ENCODE data around the gene NFKB1.
"Not testable (repeated sequence)": the region's sequence is repeated elsewhere in the genome, so short reads cannot be mapped to it uniquely, and the experiment has no call there.

NFKB1 gene

GRCh38 chr4:102479832-102480231 is 21.3 kb upstream of the NFKB1 start:
- H3K36me3 ChIP-seq (replicated peaks); H3K4me1 ChIP-seq; DNase-seq (ENCODE audit: low spot score in 2 of 2); H3K27me3 ChIP-seq (ENCODE audit: low read depth); H3K4me3 ChIP-seq; in situ Hi-C loops (cut with MboI; ENCODE audit: low sequenced_read_pairs); H3K9me3 ChIP-seq: not testable (repeated sequence)

- Histone ChIP-seq H3K36me3 (replicated peaks) (no peaks in the 10 kb centered on the region), H3K4me3 (no peak overlapping the region), H3K9me3 (no peaks in the 10 kb centered on the region; the same call in 1 of the 2 replicates), H3K27me3 (ENCODE audit: low read depth) (no peaks in the 10 kb centered on the region), H3K4me1 (no peaks in the 10 kb centered on the region)
- DNase-seq (ENCODE audit: low spot score in 2 of 2): no peak
- in situ Hi-C loops (cut with MboI; ENCODE audit: low sequenced_read_pairs): no loop called here
Observed at GRCh38 chr4:102483120-102483519, 18.0 kb upstream of the NFKB1 start.

- in situ Hi-C loops (cut with MboI; ENCODE audit: low sequenced_read_pairs); H3K4me1 ChIP-seq; H3K4me3 ChIP-seq; H3K9me3 ChIP-seq; DNase-seq (ENCODE audit: low spot score in 2 of 2); H3K36me3 ChIP-seq (replicated peaks); H3K27me3 ChIP-seq (ENCODE audit: low read depth): not testable (repeated sequence)
Observed at GRCh38 chr4:102483990-102484692, 17.0 kb upstream of the NFKB1 start.

GRCh38 chr4:102492531-102493241 is 8.5 kb upstream of the NFKB1 start:
- DNase-seq (ENCODE audit: low spot score in 2 of 2): no peak
- in situ Hi-C loops (cut with MboI; ENCODE audit: low sequenced_read_pairs): no loop called here
- H3K36me3 ChIP-seq (replicated peaks): no peaks in the 10 kb centered on the region
- H3K27me3 ChIP-seq (ENCODE audit: low read depth): no peaks in the 10 kb centered on the region
- no peak overlapping the region for H3K4me3 ChIP-seq
- H3K4me1 ChIP-seq: no peaks in the 10 kb centered on the region; the same call in 1 of the 2 replicates
- no peaks in the 10 kb centered on the region for H3K9me3 ChIP-seq

- Histone ChIP-seq H3K36me3 (replicated peaks) (no peaks in the 10 kb centered on the region), H3K9me3 (no peaks in the 10 kb centered on the region), H3K27me3 (ENCODE audit: low read depth) (no peaks in the 10 kb centered on the region), H3K4me1 (no peaks in the 10 kb centered on the region; the same call in 1 of the 2 replicates), H3K4me3 (no peak overlapping the region)
- no peak for DNase-seq (ENCODE audit: low spot score in 2 of 2)
- in situ Hi-C loops (cut with MboI; ENCODE audit: low sequenced_read_pairs): no loop called here
Observed at GRCh38 chr4:102493257-102493656, 7.9 kb upstream of the NFKB1 start.

GRCh38 chr4:102493794-102494193 is 7.4 kb upstream of the NFKB1 start:
- Histone ChIP-seq H3K4me1 (no peaks in the 10 kb centered on the region; the same call in 1 of the 2 replicates), H3K4me3 (no peak overlapping the region), H3K9me3 (no peaks in the 10 kb centered on the region), H3K36me3 (replicated peaks) (no peaks in the 10 kb centered on the region), H3K27me3 (ENCODE audit: low read depth) (no peaks in the 10 kb centered on the region)
- no peak for DNase-seq (ENCODE audit: low spot score in 2 of 2)
- in situ Hi-C loops (cut with MboI; ENCODE audit: low sequenced_read_pairs): no loop called here

GRCh38 chr4:102494603-102495002 is 6.6 kb upstream of the NFKB1 start:
- in situ Hi-C loops (cut with MboI; ENCODE audit: low sequenced_read_pairs): no loop called here

GRCh38 chr4:102497986-102498385 is 3.2 kb upstream of the NFKB1 start:
- no peak for DNase-seq (ENCODE audit: low spot score in 2 of 2)
- peaks cover 13% of the 10 kb centered on the region for H3K4me1 ChIP-seq
- no peaks in the 10 kb centered on the region for H3K36me3 ChIP-seq (replicated peaks)
- no peaks in the 10 kb centered on the region for H3K9me3 ChIP-seq
- H3K27me3 ChIP-seq (ENCODE audit: low read depth): no peaks in the 10 kb centered on the region
- H3K4me3 ChIP-seq: no peak overlapping the region
- in situ Hi-C loops (cut with MboI; ENCODE audit: low sequenced_read_pairs): no loop called here

More at GRCh38 chr4:102494603-102495002, 6.6 kb upstream of the NFKB1 start:
- no peaks in the 10 kb centered on the region for H3K27me3 ChIP-seq (ENCODE audit: low read depth)
- no peaks in the 10 kb centered on the region; the same call in 1 of the 2 replicates for H3K4me1 ChIP-seq
- no peaks in the 10 kb centered on the region for H3K36me3 ChIP-seq (replicated peaks)
- H3K4me3 ChIP-seq: no peak overlapping the region
- no peaks in the 10 kb centered on the region for H3K9me3 ChIP-seq
- DNase-seq (ENCODE audit: low spot score in 2 of 2): no peak

GRCh38 chr4:102500352-102500695 is 835 bp upstream of the NFKB1 start:
- Histone ChIP-seq H3K4me3 (peak overlapping the region; percentile 39), H3K27me3 (ENCODE audit: low read depth) (no peaks in the 10 kb centered on the region), H3K9me3 (no peaks in the 10 kb centered on the region), H3K4me1 (peaks cover 32% of the 10 kb centered on the region), H3K36me3 (replicated peaks) (no peaks in the 10 kb centered on the region)
- DNase-seq (ENCODE audit: low spot score in 2 of 2): peak in 1 of 2 experiments; percentile 29
- in situ Hi-C loops (cut with MboI; ENCODE audit: low sequenced_read_pairs): no loop called here

GRCh38 chr4:102501447-102501696 is 213 bp downstream of the NFKB1 start:
- H3K27me3 ChIP-seq (ENCODE audit: low read depth): no peaks in the 10 kb centered on the region
- peak overlapping the region; percentile 62 for H3K4me3 ChIP-seq
- in situ Hi-C loops (cut with MboI; ENCODE audit: low sequenced_read_pairs): no loop called here
- H3K36me3 ChIP-seq (replicated peaks): no peaks in the 10 kb centered on the region
- H3K4me1 ChIP-seq: peaks cover 38% of the 10 kb centered on the region
- no peak for DNase-seq (ENCODE audit: low spot score in 2 of 2)
- H3K9me3 ChIP-seq: no peaks in the 10 kb centered on the region

GRCh38 chr4:102502543-102502818 is 1.3 kb downstream of the NFKB1 start:
- Histone ChIP-seq H3K4me1 (peaks cover 38% of the 10 kb centered on the region), H3K36me3 (replicated peaks) (no peaks in the 10 kb centered on the region), H3K27me3 (ENCODE audit: low read depth) (no peaks in the 10 kb centered on the region), H3K9me3 (no peaks in the 10 kb centered on the region), H3K4me3 (peak overlapping the region; percentile 62)
- in situ Hi-C loops (cut with MboI; ENCODE audit: low sequenced_read_pairs): no loop called here
- DNase-seq (ENCODE audit: low spot score in 2 of 2): no peak

- Histone ChIP-seq H3K36me3 (replicated peaks) (no peaks in the 10 kb centered on the region), H3K4me3 (peak overlapping the region; percentile 62), H3K4me1 (peaks cover 41% of the 10 kb centered on the region), H3K27me3 (ENCODE audit: low read depth) (no peaks in the 10 kb centered on the region), H3K9me3 (no peaks in the 10 kb centered on the region)
- DNase-seq (ENCODE audit: low spot score in 2 of 2): no peak
- in situ Hi-C loops (cut with MboI; ENCODE audit: low sequenced_read_pairs): no loop called here
Observed at GRCh38 chr4:102503301-102503746, 2.2 kb downstream of the NFKB1 start.

GRCh38 chr4:102503831-102504786 is 3.0 kb downstream of the NFKB1 start:
- Histone ChIP-seq H3K27me3 (ENCODE audit: low read depth) (no peaks in the 10 kb centered on the region), H3K4me3 (peak overlapping the region; percentile 62), H3K4me1 (peaks cover 41% of the 10 kb centered on the region), H3K36me3 (replicated peaks) (no peaks in the 10 kb centered on the region), H3K9me3 (no peaks in the 10 kb centered on the region)
- in situ Hi-C loops (cut with MboI; ENCODE audit: low sequenced_read_pairs): no loop called here
- no peak for DNase-seq (ENCODE audit: low spot score in 2 of 2)

- peaks cover 41% of the 10 kb centered on the region for H3K4me1 ChIP-seq
- no peaks in the 10 kb centered on the region for H3K36me3 ChIP-seq (replicated peaks)
- no peak for DNase-seq (ENCODE audit: low spot score in 2 of 2)
- H3K27me3 ChIP-seq (ENCODE audit: low read depth): no peaks in the 10 kb centered on the region
- in situ Hi-C loops (cut with MboI; ENCODE audit: low sequenced_read_pairs): no loop called here
- no peak overlapping the region for H3K4me3 ChIP-seq
- H3K9me3 ChIP-seq: no peaks in the 10 kb centered on the region
Observed at GRCh38 chr4:102504941-102505340, 3.8 kb downstream of the NFKB1 start.
